Karpas-422 (cell line): ENCODE data around the gene BMPR1B. TPM values are rescaled to one million over a fixed set of nuclear protein-coding genes. Genes with fewer than 3 reads are reported as not detected.
A peak's percentile ranks its signal among the peaks of the same experiment; 100 is the strongest.

Experiments used
- DNase-seq: peaks from one replicate; pipeline ENCODE4 v3.0.0-alpha.2; 2015
- H2AFZ ChIP-seq: fragments of 200-600 bp; sonication (generic); 2 replicates; pipeline ENCODE4 v1.6.1; 2014; ENCODE audit warnings: antibody characterized with exemption, low read length, mixed read lengths
- H3K27ac ChIP-seq: fragments of 200-600 bp; sonication (generic); 2 replicates; pipeline ENCODE4 v1.5.1; 2014; ENCODE audit warnings: mild to moderate bottlenecking, low read length, moderate library complexity
- H3K27me3 ChIP-seq: fragments of 200-600 bp; sonication (generic); 2 replicates; pipeline ENCODE4 v1.6.1; 2014; ENCODE audit warnings: low read length, mixed read lengths
- H3K36me3 ChIP-seq: fragments of 200-600 bp; sonication (generic); 2 replicates; pipeline ENCODE4 v1.6.1; 2014; ENCODE audit warnings: low read length, mixed read lengths; ENCODE audit not compliant: insufficient read depth
- H3K4me1 ChIP-seq: fragments of 200-600 bp; sonication (generic); 2 replicates; pipeline ENCODE4 v1.6.1; 2014; ENCODE audit warnings: mild to moderate bottlenecking, low read length, mixed read lengths
- H3K4me2 ChIP-seq: fragments of 200-600 bp; sonication (generic); 2 replicates; pipeline ENCODE4 v1.6.1; 2014; ENCODE audit warnings: low read length, low read depth, mild to moderate bottlenecking; ENCODE audit not compliant: poor library complexity, severe bottlenecking
- H3K4me3 ChIP-seq: fragments of 200-600 bp; sonication (generic); 2 replicates; pipeline ENCODE4 v1.5.1; 2014; ENCODE audit warnings: mild to moderate bottlenecking, antibody characterized with exemption, low read length, mixed read lengths
- H3K79me2 ChIP-seq: fragments of 200-600 bp; sonication (generic); 2 replicates; pipeline ENCODE4 v1.6.1; 2014; ENCODE audit warnings: mild to moderate bottlenecking, low read length, mixed read lengths
- H3K9ac ChIP-seq: fragments of 200-600 bp; sonication (generic); 2 replicates; pipeline ENCODE4 v1.6.0; 2014; ENCODE audit warnings: low read length
- H3K9me2 ChIP-seq: fragments of 200-600 bp; sonication (generic), shearing (Covaris generic); replicated peaks from 2 replicates; pipeline ENCODE4 v1.6.0; 2014; ENCODE audit warnings: mild to moderate bottlenecking, low read length, moderate library complexity; ENCODE audit not compliant: insufficient read depth
- H3K9me3 ChIP-seq: fragments of 300-700, 200-600 bp; sonication (generic); 2 replicates; pipeline ENCODE4 v1.6.1; 2014; ENCODE audit warnings: low read length, mixed read lengths
- H4K20me1 ChIP-seq: fragments of 200-600 bp; sonication (generic); 2 replicates; pipeline ENCODE4 v1.6.1; 2014; ENCODE audit warnings: mild to moderate bottlenecking, antibody characterized with exemption, low read length, low read depth; ENCODE audit not compliant: insufficient read depth
- total RNA-seq: library from RNA; depleted of rRNA; stranded (reverse); fragments of >200 nt; shearing (Covaris generic); gene quantifications from 2 replicates; pipeline ENCODE4 v1.2.3, GENCODE V29; 2014; ENCODE audit warnings: low replicate concordance; rRNA removed

The BMPR1B gene
- not detected in 2 replicates for total RNA-seq

- Histone ChIP-seq H3K36me3 (no peaks in the 10 kb centered on the region), H3K4me1 (peaks cover 11% of the 10 kb centered on the region), H3K4me3 (no peak within 1 kb of the TSS), H4K20me1 (no peaks in the 10 kb centered on the region), H3K27ac (no peak within 1 kb of the TSS), H3K9me2 (no peaks in the 10 kb centered on the region), H3K9me3 (no peaks in the 10 kb centered on the region), H3K27me3 (no peaks in the 10 kb centered on the region), H3K79me2 (no peaks in the 10 kb centered on the region), H3K9ac (no peak within 1 kb of the TSS), H2AFZ (no peak within 1 kb of the TSS), H3K4me2 (no peak within 1 kb of the TSS)
- no peak for DNase-seq
Observed at GRCh38 chr4:94757192-94758140, at the start of gene BMPR1B. Gene BMPR1B (plus strand): TSS chr4:94757955. CDS start chr4:95104425, 346,470 bp downstream.

GRCh38 chr4:94711635-94712034 is 46.1 kb upstream of the BMPR1B start:
- Histone ChIP-seq H3K9ac (no peak overlapping the region), H3K27me3 (no peaks in the 10 kb centered on the region), H3K27ac (no peak overlapping the region), H3K9me3 (no peaks in the 10 kb centered on the region), H4K20me1 (no peaks in the 10 kb centered on the region), H2AFZ (no peak overlapping the region), H3K4me2 (no peak overlapping the region), H3K79me2 (no peaks in the 10 kb centered on the region), H3K36me3 (no peaks in the 10 kb centered on the region), H3K4me3 (no peak overlapping the region), H3K9me2 (no peaks in the 10 kb centered on the region), H3K4me1 (no peaks in the 10 kb centered on the region)
- no peak for DNase-seq

- no peaks in the 10 kb centered on the region for H4K20me1 ChIP-seq
- H3K9me2 ChIP-seq, result no peaks in the 10 kb centered on the region
- H3K4me2 ChIP-seq, result no peak overlapping the region
- DNase-seq, result no peak
- H3K36me3 ChIP-seq, result no peaks in the 10 kb centered on the region
- H3K27ac ChIP-seq, result no peak overlapping the region
- H3K4me1 ChIP-seq, result no peaks in the 10 kb centered on the region
- no peaks in the 10 kb centered on the region for H3K9me3 ChIP-seq
- H2AFZ ChIP-seq, result no peak overlapping the region
- no peak overlapping the region for H3K9ac ChIP-seq
- H3K79me2 ChIP-seq, result no peaks in the 10 kb centered on the region
- H3K27me3 ChIP-seq, result no peaks in the 10 kb centered on the region
- no peak overlapping the region for H3K4me3 ChIP-seq
Observed at GRCh38 chr4:94714365-94715160, 43.2 kb upstream of the BMPR1B start.

GRCh38 chr4:94715726-94716125 is 42.0 kb upstream of the BMPR1B start:
- H3K4me3 ChIP-seq, result no peak overlapping the region
- H3K9ac ChIP-seq, result no peak overlapping the region
- H3K79me2 ChIP-seq, result no peaks in the 10 kb centered on the region
- no peak overlapping the region for H3K27ac ChIP-seq
- no peak overlapping the region for H2AFZ ChIP-seq
- H3K9me3 ChIP-seq, result no peaks in the 10 kb centered on the region
- no peaks in the 10 kb centered on the region for H3K9me2 ChIP-seq
- H3K4me1 ChIP-seq, result no peaks in the 10 kb centered on the region
- no peaks in the 10 kb centered on the region for H3K27me3 ChIP-seq
- no peaks in the 10 kb centered on the region for H4K20me1 ChIP-seq
- no peak for DNase-seq
- H3K36me3 ChIP-seq, result no peaks in the 10 kb centered on the region
- no peak overlapping the region for H3K4me2 ChIP-seq

GRCh38 chr4:94721310-94721709 is 36.4 kb upstream of the BMPR1B start:
- Histone ChIP-seq H3K79me2 (no peaks in the 10 kb centered on the region), H3K36me3 (no peaks in the 10 kb centered on the region), H3K27ac (no peak overlapping the region), H3K9me3 (no peaks in the 10 kb centered on the region), H3K9ac (no peak overlapping the region), H2AFZ (no peak overlapping the region), H3K9me2 (no peaks in the 10 kb centered on the region), H3K27me3 (no peaks in the 10 kb centered on the region), H4K20me1 (no peaks in the 10 kb centered on the region), H3K4me2 (no peak overlapping the region), H3K4me1 (peaks cover 20% of the 10 kb centered on the region), H3K4me3 (no peak overlapping the region)
- no peak for DNase-seq

- Histone ChIP-seq H3K36me3 (no peaks in the 10 kb centered on the region), H2AFZ (0 out of 2 replicates have a peak overlapping the region, but pooled peaks have one; percentile 31), H3K4me1 (peaks cover 20% of the 10 kb centered on the region), H4K20me1 (no peaks in the 10 kb centered on the region), H3K4me3 (no peak overlapping the region), H3K9me3 (no peaks in the 10 kb centered on the region), H3K27ac (peak overlapping the region; percentile 51), H3K9me2 (no peaks in the 10 kb centered on the region), H3K27me3 (no peaks in the 10 kb centered on the region), H3K4me2 (peak overlapping the region; percentile 54), H3K9ac (no peak overlapping the region), H3K79me2 (no peaks in the 10 kb centered on the region)
- peak; percentile 49 for DNase-seq
Observed at GRCh38 chr4:94722270-94722669, 35.5 kb upstream of the BMPR1B start.

- Histone ChIP-seq H3K9me2 (no peaks in the 10 kb centered on the region), H3K9ac (no peak overlapping the region), H3K4me1 (peaks cover 20% of the 10 kb centered on the region), H3K79me2 (no peaks in the 10 kb centered on the region), H3K27ac (peak overlapping the region; percentile 51), H3K27me3 (no peaks in the 10 kb centered on the region), H3K9me3 (no peaks in the 10 kb centered on the region), H3K4me3 (no peak overlapping the region), H4K20me1 (no peaks in the 10 kb centered on the region), H3K36me3 (no peaks in the 10 kb centered on the region), H2AFZ (0 out of 2 replicates have a peak overlapping the region, but pooled peaks have one; percentile 64), H3K4me2 (peak overlapping the region; percentile 54)
- DNase-seq, result peak; percentile 83
Observed at GRCh38 chr4:94722748-94723147, 35.0 kb upstream of the BMPR1B start.
